Psoas muscle (tissue), 8 donors: ENCODE measurements around the gene UBC. TPM values are rescaled to one million over a fixed set of nuclear protein-coding genes. Genes with fewer than 3 reads are reported as not detected.
"Not testable (repeated sequence)": the region's sequence is repeated elsewhere in the genome, so short reads cannot be mapped to it uniquely, and the experiment has no call there.

Source experiments
- ATAC-seq, 4 donors: fragments of 200-7000 bp; cut with Tn5 transposase; one replicate each; pipeline ENCODE4 v1.9.1; 2020; ENCODE audit warnings: moderate library complexity in 3 of 4, mild to moderate bottlenecking in 2 of 4
- DNase-seq, 2 donors: peaks; one replicate each; pipeline ENCODE4 v3.0.0-alpha.2; 2020
- H3K27ac ChIP-seq: fragments of 200-600 bp; one replicate; pipeline ENCODE4 v1.8.0; 2022
- H3K27me3 ChIP-seq, 3 donors: fragments of 200-600 bp in 1 of 3; one replicate each; pipeline versions ENCODE4 v1.6.1 to v1.8.0; 2013 to 2022; ENCODE audit warnings: low read length in 2 of 3, mild to moderate bottlenecking in 2 of 3, moderate library complexity in 1 of 3; ENCODE audit not compliant: insufficient read depth in 3 of 3
- H3K36me3 ChIP-seq, 2 donors: fragments of 200-600 bp in 1 of 2; one replicate each; pipeline versions ENCODE4 v1.6.1 to v1.8.0; 2013 to 2022; ENCODE audit warnings: low read depth in 1 of 2, mild to moderate bottlenecking in 1 of 2, moderate library complexity in 1 of 2; ENCODE audit not compliant: insufficient read depth in 1 of 2
- H3K4me1 ChIP-seq: fragments of 200-600 bp; one replicate; pipeline ENCODE4 v1.8.0; 2022
- H3K4me3 ChIP-seq: fragments of 200-600 bp; one replicate; pipeline ENCODE4 v1.8.0; 2022; ENCODE audit warnings: mild to moderate bottlenecking
- H3K9me3 ChIP-seq: fragments of 200-600 bp; one replicate; pipeline ENCODE4 v1.8.0; 2022
- CTCF ChIP-seq: fragments of 200-600 bp; IDR thresholded peaks from one replicate; pipeline ENCODE4 v1.8.0; 2022; ENCODE audit warnings: antibody characterized with exemption
- WGBS, 3 donors: extraction: QIAGEN DNeasy Blood & Tissue Kit; methylation state at CpG; one replicate each; pipeline versions ENCODE4 v1.1.6 to v1.1.7; 2013; 5-methylcytosine and 5-hydroxymethylcytosine counted together
- intact Hi-C, 2 donors: fragments of 100-400 bp; cut with DNase I; formaldehyde crosslinking; loops; one replicate each; pipeline versions ENCODE4 v1.11.0 to v1.14.2; 2022
- polyA plus RNA-seq, 3 donors: library from polyadenylated mRNA; stranded (reverse); fragments of 200-250 nt; gene quantifications; one replicate each; pipeline ENCODE4 v1.2.3, GENCODE V29; 2013
- total RNA-seq, 4 donors: library from RNA; stranded (reverse); fragmentation: NEBNext Ultra II Directional in 2 of 4; extraction: Animal tissue kit (Norgen Biotek cat#: 25700) in 2 of 4; gene quantifications; one replicate each; pipeline versions ENCODE4 v1.2.1 to v1.2.4, GENCODE V29; 2021 to 2023
- donor health status: healthy with polysubstance abuse.
- donor health status: DM: no; HTN: no; CAD: no; lungs with moderate emphysema.
- donor health status: Bipolar disorder and iron deficiency.
- donor health status: healthy.
- donor health status: DM: yes; HTN: yes; CAD: no.
- donor health status: DM: no; HTN: no; CAD: no.
- donor health status: DM: no; HTN: no; CAD: no.
- donor health status: DM: yes; HTN: yes; CAD: no.

The UBC gene
- total and polyA plus RNA-seq, 7 donors, result 2,036 to 18,039 (median 2,719) TPM

DNA sequence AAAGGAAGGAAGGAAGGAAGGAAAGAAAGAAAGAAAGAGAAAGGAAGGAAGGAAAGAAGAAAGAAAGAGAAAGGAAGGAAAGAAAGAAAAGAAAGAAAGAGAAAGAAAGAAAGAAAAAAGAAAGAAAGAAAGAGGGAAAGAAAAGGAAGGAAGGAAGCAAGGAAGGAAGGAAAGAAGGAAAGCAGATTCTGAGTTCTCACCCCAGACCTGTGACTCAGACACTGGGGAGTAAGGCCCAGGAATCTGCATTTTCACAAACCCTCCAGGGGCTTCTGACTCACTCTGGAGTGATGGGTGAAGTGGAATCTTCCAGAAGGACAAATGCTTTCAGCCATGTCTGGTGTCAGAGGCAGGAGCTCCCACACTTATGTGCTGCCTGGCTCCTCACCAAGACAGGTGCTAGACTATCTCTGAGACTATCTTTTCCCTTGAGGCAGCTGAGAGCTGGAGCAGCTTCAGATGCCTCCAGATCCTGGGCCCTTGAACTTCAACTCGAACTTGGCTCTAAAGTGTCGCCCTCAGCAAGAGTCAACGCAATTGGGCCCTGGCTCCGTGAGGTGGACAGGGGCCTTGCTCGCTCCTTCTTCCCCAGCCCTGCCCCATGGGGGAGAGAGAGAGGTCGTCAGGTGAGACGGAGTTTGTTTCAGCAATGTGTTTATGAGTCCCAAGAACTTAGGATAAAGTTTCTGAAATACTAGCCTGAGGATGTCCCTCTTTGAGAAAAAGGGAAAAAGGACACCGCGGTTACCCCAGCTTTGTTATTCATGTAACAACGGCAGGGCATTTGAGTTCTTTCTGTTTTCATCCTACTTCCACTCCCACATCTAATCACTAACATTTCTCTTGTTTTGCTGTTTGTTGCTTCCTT, 31.0 kb downstream of the UBC start:
- no peak overlapping the region for H3K27ac ChIP-seq
- no peaks in the 10 kb centered on the region for H3K4me1 ChIP-seq
- intact Hi-C loops, result no loop called here
- WGBS, 3 donors, result 69 to 84% (median 79%) methylated on average over 10 of the region's 10 CpGs
- H3K9me3 ChIP-seq, result no peaks in the 10 kb centered on the region
- no peaks in the 10 kb centered on the region for H3K36me3 ChIP-seq
- no peak for TF ChIP-seq CTCF
- no peaks in the 10 kb centered on the region for H3K27me3 ChIP-seq
- no peak for DNase-seq
- no peak for ATAC-seq
- no peak overlapping the region for H3K4me3 ChIP-seq

DNA sequence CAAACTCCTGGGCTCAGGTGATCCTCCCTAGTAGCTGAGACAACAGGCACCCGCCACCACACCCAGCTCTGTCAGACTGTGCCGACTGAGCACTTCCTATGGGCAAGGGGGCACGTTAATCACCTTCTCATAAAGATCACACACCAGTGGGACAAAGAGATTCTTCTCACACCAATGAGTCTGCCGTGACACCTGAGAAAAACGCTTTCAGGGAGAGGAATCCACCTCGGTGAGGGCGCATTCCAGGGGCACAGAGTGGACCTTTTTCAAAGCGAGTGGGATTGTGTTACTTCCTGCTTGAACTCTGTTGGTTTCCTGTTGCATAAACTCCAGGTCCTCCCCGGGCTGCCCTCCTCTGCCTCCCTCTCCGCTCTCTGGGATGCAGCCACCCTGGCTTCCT, 33.3 kb downstream of the UBC start:
- 60 to 66% (median 60%) methylated on average over 10 of the region's 10 CpGs for WGBS, 3 donors
- Histone ChIP-seq H3K27ac (no peak overlapping the region), H3K4me1 (no peaks in the 10 kb centered on the region), H3K27me3 (no peaks in the 10 kb centered on the region), H3K9me3 (no peaks in the 10 kb centered on the region), H3K36me3 (no peaks in the 10 kb centered on the region), H3K4me3 (no peak overlapping the region)
- ATAC-seq (no peak), DNase-seq (no peak)
- TF ChIP-seq CTCF, result no peak
- intact Hi-C loops, result no loop called here

- H3K4me3 ChIP-seq, H3K27me3 ChIP-seq, DNase-seq, intact Hi-C loops, H3K27ac ChIP-seq, H3K9me3 ChIP-seq, ATAC-seq, H3K4me1 ChIP-seq, H3K36me3 ChIP-seq: not testable (repeated sequence)
- WGBS, 3 donors, result 90 to 94% (median 92%) methylated on average over 11 of the region's 11 CpGs
Observed at GRCh38 chr12:124880335-124880734, 34.1 kb downstream of the UBC start.

DNA sequence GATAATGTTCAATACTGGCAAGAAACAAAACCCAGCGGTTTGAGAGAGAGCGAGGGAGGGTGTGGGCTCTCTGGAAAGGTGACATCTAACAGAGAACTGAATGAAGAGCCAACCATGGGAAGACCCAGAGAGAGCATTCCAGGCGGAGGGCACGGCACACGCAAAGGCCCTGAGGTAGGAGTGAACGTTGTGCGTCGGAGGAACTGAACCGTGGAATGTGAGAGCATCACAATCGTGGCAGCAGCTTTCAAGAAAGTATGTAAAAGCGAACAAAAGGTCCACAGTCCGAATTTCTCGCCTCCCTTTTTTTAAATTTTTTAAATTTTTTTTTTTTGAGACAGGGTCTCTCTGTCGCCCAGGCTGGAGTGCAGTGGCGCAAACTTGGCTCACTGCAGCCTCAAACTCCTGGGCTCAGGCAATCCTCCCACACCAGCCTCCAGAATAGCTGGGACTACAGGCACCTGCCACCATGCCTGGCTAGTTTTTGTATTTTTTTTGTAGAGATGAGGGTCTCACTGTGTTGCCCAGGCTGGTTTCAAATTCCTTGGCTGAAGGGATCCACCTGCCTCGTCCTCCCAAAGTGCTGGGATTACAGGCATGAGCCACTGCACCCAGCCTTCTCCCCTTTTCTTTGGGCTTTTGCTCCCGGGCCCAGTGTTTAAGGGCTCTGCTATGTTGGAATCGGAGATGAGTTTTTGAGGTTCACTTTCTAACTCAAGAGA, 35.5 kb downstream of the UBC start:
- no peaks in the 10 kb centered on the region for H3K9me3 ChIP-seq
- H3K27ac ChIP-seq, result no peak overlapping the region
- H3K4me3 ChIP-seq, result no peak overlapping the region
- WGBS, 3 donors, result 92 to 94% (median 94%) methylated on average over 18 of the region's 18 CpGs
- DNase-seq (no peak), ATAC-seq (no peak)
- no peaks in the 10 kb centered on the region for H3K27me3 ChIP-seq
- no peak for TF ChIP-seq CTCF
- H3K36me3 ChIP-seq, result no peaks in the 10 kb centered on the region
- no peaks in the 10 kb centered on the region for H3K4me1 ChIP-seq
- intact Hi-C loops, result no loop called here

- no peak for DNase-seq
- intact Hi-C loops, result no loop called here
- Histone ChIP-seq H3K27ac (no peak overlapping the region), H3K4me1 (no peaks in the 10 kb centered on the region), H3K9me3 (no peaks in the 10 kb centered on the region), H3K36me3 (no peaks in the 10 kb centered on the region), H3K4me3 (no peak overlapping the region), H3K27me3 (no peaks in the 10 kb centered on the region)
- TF ChIP-seq CTCF, result no peak
- 51 to 60% (median 58%) methylated on average over 3 of the region's 3 CpGs for WGBS, 3 donors
- ATAC-seq, result no peak
Observed at GRCh38 chr12:124877423-124877822, 37.0 kb downstream of the UBC start.
